ENCODE data around the gene KLF16. TPM values are rescaled to one million over a fixed set of nuclear protein-coding genes. Genes with fewer than 3 reads are reported as not detected.

The KLF16 gene
- total and polyA plus RNA-seq, 9 of the 15 experiments (the other 6 are each of a cell fraction or from before 2014, with no cell fraction given) = 0.04 to 60.4 (median 6.8) TPM

DNA sequence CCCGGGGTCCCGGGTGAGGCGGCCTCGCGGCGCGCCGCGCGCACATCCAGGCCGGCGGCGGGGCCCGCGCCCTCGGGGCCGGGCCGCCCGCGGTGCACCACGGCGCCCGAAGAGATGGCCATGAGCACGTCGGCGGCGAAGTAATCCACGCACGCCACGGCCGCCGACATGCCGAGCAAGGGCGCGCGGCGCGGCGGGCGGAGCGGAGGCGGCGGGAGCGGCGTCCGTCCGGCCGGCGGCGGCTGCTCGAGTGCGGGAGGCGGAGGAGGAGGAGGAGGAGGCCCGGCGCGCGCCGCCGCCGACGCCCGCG lies at the start of gene KLF16 (continued):
- TF ChIP-seq, protein P1, sequence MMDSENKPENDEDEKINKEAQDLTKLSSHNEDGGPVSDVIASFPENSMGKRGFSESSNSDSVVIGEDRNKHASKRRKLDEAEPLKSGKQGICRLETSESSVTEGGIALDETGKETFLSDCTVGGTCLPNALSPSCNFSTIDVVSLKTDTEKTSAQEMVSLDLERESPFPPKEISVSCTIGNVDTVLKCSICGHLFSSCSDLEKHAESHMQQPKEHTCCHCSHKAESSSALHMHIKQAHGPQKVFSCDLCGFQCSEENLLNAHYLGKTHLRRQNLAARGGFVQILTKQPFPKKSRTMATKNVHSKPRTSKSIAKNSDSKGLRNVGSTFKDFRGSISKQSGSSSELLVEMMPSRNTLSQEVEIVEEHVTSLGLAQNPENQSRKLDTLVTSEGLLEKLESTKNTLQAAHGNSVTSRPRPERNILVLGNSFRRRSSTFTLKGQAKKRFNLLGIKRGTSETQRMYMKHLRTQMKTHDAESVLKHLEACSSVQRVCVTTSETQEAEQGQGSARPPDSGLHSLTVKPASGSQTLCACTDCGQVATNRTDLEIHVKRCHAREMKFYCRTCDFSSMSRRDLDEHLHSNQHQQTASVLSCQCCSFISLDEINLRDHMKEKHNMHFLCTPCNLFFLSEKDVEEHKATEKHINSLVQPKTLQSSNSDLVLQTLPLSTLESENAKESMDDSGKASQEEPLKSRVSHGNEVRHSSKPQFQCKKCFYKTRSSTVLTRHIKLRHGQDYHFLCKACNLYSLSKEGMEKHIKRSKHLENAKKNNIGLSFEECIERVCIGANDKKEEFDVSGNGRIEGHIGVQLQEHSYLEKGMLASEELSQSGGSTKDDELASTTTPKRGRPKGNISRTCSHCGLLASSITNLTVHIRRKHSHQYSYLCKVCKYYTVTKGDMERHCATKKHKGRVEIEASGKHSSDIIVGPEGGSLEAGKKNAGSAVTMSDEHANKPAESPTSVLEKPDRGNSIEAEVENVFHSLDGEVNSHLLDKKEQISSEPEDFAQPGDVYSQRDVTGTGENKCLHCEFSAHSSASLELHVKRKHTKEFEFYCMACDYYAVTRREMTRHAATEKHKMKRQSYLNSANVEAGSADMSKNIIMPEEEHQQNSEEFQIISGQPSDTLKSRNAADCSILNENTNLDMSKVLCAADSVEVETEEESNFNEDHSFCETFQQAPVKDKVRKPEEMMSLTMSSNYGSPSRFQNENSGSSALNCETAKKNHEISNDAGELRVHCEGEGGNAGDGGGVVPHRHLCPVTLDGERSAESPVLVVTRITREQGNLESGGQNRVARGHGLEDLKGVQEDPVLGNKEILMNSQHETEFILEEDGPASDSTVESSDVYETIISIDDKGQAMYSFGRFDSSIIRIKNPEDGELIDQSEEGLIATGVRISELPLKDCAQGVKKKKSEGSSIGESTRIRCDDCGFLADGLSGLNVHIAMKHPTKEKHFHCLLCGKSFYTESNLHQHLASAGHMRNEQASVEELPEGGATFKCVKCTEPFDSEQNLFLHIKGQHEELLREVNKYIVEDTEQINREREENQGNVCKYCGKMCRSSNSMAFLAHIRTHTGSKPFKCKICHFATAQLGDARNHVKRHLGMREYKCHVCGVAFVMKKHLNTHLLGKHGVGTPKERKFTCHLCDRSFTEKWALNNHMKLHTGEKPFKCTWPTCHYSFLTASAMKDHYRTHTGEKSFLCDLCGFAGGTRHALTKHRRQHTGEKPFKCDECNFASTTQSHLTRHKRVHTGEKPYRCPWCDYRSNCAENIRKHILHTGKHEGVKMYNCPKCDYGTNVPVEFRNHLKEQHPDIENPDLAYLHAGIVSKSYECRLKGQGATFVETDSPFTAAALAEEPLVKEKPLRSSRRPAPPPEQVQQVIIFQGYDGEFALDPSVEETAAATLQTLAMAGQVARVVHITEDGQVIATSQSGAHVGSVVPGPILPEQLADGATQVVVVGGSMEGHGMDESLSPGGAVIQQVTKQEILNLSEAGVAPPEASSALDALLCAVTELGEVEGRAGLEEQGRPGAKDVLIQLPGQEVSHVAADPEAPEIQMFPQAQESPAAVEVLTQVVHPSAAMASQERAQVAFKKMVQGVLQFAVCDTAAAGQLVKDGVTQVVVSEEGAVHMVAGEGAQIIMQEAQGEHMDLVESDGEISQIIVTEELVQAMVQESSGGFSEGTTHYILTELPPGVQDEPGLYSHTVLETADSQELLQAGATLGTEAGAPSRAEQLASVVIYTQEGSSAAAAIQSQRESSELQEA (IDR thresholded peaks at IDR 0.05; ENCODE audit: low read depth) = no peak
- no peak for TF ChIP-seq DNMT1 (IDR thresholded peaks at IDR 0.05)
- no peak for TF ChIP-seq ZNF707 (CRISPR knock-in tag; conservative IDR thresholded peaks at IDR 0.05)
- no peak for TF ChIP-seq RAD51 (IDR thresholded peaks at IDR 0.05; ENCODE audit: borderline replicate concordance, low read depth)
- TF ChIP-seq POLR2A (conservative IDR thresholded peaks at IDR 0.05) = no peak
- no peak for TF ChIP-seq COPS2 (conservative IDR thresholded peaks at IDR 0.05)
- no peak for TF ChIP-seq ZSCAN32 (CRISPR knock-in tag; IDR thresholded peaks at IDR 0.05)
- TF ChIP-seq, protein P2, sequence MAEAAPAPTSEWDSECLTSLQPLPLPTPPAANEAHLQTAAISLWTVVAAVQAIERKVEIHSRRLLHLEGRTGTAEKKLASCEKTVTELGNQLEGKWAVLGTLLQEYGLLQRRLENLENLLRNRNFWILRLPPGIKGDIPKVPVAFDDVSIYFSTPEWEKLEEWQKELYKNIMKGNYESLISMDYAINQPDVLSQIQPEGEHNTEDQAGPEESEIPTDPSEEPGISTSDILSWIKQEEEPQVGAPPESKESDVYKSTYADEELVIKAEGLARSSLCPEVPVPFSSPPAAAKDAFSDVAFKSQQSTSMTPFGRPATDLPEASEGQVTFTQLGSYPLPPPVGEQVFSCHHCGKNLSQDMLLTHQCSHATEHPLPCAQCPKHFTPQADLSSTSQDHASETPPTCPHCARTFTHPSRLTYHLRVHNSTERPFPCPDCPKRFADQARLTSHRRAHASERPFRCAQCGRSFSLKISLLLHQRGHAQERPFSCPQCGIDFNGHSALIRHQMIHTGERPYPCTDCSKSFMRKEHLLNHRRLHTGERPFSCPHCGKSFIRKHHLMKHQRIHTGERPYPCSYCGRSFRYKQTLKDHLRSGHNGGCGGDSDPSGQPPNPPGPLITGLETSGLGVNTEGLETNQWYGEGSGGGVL (CRISPR knock-in tag; IDR thresholded peaks at IDR 0.05) = no peak
- TF ChIP-seq, protein P3, sequence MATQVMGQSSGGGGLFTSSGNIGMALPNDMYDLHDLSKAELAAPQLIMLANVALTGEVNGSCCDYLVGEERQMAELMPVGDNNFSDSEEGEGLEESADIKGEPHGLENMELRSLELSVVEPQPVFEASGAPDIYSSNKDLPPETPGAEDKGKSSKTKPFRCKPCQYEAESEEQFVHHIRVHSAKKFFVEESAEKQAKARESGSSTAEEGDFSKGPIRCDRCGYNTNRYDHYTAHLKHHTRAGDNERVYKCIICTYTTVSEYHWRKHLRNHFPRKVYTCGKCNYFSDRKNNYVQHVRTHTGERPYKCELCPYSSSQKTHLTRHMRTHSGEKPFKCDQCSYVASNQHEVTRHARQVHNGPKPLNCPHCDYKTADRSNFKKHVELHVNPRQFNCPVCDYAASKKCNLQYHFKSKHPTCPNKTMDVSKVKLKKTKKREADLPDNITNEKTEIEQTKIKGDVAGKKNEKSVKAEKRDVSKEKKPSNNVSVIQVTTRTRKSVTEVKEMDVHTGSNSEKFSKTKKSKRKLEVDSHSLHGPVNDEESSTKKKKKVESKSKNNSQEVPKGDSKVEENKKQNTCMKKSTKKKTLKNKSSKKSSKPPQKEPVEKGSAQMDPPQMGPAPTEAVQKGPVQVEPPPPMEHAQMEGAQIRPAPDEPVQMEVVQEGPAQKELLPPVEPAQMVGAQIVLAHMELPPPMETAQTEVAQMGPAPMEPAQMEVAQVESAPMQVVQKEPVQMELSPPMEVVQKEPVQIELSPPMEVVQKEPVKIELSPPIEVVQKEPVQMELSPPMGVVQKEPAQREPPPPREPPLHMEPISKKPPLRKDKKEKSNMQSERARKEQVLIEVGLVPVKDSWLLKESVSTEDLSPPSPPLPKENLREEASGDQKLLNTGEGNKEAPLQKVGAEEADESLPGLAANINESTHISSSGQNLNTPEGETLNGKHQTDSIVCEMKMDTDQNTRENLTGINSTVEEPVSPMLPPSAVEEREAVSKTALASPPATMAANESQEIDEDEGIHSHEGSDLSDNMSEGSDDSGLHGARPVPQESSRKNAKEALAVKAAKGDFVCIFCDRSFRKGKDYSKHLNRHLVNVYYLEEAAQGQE (IDR thresholded peaks at IDR 0.05; ENCODE audit: borderline replicate concordance) = no peak; the same call in 1 of the 2 replicates
- TF ChIP-seq, protein P3 (CRISPR knock-in tag; IDR thresholded peaks at IDR 0.05; ENCODE audit: low read depth) = no peak
- no peak for TF ChIP-seq FOXJ2 (tag; IDR thresholded peaks at IDR 0.05)
- no peak for TF ChIP-seq GABPB2 (CRISPR knock-in tag; conservative IDR thresholded peaks at IDR 0.05)
